KBM-7 (cell line): ENCODE measurements around the gene HSPBAP1.

Experiments used
- DNase-seq: peaks from one replicate; pipeline ENCODE4 v3.0.0-alpha.2; 2015
- in situ Hi-C: fragments of 300-500 bp; cut with MboI; formaldehyde crosslinking; loops from 2 replicates; pipeline ENCODE4 v1.14.3; 2020; ENCODE audit warnings: low sequenced_read_pairs, low pct_unique_long_range_greater_than_20kb, mixed read lengths

The HSPBAP1 gene

DNA sequence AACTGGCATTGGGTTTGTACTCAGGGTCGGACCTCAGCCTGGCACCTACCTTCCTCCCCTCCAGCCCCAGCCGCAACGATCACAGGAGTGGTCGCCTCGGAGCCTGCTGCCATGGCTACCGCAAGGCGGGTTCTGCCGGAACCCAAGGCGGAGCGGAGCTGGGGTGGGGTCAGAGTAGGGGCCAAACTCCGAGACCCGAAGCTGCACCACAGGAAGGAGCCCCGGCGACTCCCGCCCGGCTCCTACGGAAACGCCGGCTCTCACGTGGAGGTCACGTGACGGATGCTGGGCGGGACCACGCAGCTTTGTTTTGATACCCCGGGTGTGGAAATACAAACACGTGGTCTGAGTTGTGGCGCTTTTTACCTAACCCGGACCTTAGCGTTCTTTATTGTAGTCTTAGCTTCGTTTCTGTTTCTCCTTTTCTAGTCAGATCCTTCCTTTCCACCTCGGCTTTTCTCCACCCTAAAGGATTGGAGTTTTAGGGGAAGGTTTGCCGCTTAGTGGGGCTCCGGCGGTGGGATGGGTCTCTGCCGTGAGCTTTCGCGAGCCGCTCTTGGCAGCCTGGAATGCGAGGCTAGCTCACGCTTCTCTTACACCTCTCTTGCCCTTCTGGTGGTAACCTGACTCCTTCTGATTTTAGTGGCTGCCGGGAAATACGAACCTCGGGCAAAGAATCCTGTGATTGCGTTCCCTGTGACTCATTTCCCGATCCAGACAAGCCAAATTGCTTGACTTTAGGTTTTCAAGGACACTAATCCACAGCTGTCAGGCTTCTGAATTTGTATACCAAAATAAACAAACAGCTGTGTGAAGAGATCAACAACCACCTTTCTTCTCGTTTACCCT, at the start of gene HSPBAP1:
Gene HSPBAP1, minus strand, starts transcription at position 264 of the 849 bp plus-strand sequence. Its CDS starts 151 bp downstream, at position 113.
- in situ Hi-C loops = no loop called here
- peak; percentile 91 for DNase-seq

DNA sequence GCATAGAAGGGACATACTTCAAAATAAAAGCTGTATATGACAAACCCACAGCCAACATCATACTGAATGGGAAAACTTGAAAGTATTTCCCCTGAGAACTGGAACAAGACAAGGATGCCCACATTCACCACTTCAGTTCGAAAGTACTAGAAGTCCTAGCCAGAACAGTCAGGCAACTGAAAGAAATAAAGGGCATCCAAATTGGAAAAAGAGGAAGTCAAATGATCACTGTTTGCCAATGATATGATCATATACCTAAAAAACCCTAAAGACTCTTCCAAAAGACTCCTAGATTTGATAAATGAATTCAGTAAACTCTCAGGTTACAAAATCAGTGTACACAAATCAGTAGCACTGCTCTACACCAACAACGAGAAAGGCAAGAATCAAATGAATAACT, 42.0 kb upstream of the HSPBAP1 start:
- in situ Hi-C loops = no loop called here
- peak; percentile 9 for DNase-seq

- in situ Hi-C loops = no loop called here
- no peak for DNase-seq
Observed at GRCh38 chr3:122828281-122828680, 34.6 kb upstream of the HSPBAP1 start.

- in situ Hi-C loops = no loop called here
- DNase-seq = no peak
Observed at GRCh38 chr3:122826278-122826677, 32.6 kb upstream of the HSPBAP1 start.

DNA sequence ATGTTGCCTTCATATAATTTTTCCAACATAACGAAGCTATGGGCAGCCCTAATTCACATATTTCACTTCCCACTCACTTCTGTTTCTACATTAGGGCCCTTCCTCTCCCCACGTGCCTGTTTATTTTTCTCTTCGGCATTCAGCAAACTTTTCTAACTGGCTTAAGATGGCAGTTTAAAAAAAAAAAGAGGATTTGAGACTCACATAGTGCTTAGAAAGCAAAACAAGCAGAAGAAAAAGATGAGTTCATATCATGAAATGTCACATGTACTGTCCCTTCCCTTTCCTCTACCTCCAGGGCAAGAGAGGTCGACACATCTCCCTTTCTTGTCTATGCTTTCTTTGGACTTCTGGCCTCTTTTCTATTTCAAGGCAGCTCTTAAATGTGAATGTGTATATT, 31.8 kb upstream of the HSPBAP1 start:
- in situ Hi-C loops = no loop called here
- no peak for DNase-seq

DNA sequence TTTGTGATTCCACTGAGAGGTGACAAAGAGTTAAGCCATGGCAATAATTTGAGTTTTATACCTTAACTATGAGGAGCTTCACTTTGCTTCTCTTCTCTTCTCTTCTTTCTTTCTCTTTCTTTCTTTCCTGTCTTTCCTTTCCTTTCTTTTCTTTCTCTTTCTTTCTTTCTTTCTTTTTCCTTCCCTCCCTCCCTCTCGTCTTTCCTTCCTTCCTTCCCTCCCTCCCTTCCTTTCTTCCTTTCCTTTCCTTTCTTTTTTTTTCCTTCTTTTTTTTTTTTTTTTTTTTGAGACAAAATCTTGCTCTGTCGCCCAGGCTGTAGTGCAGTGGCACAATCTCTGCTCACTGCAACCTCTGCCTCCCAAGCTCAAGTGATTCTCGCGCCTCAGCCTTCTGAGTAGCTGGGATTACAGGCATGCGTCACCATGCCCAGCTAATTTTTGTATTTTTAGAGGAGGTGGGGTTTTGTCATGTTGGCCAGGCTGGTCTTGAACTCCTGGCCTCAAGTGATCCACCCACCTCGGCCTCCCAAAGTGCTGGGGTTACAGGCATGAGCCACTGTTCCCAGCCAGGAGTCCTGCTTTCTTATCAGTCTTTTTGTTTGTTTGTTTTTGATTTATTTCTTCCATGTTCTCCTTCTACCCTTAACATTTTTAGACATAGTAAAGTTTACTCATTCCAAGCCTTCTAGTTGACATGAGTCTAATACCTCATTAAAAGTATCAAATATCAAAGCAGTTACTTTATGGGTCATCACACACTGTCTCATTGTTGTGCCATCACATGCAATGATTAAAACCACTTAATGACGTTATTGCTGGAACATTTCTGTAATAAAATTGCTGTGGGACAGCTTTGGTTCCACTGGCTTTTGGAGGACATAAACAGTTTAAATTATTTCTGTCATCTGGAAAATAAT, 31.1 kb upstream of the HSPBAP1 start:
- DNase-seq = no peak
- in situ Hi-C loops = no loop called here

GRCh38 chr3:122816587-122816986, 23.0 kb upstream of the HSPBAP1 start:
- in situ Hi-C loops = no loop called here
- DNase-seq = no peak

- in situ Hi-C loops = no loop called here
- no peak for DNase-seq
Observed at GRCh38 chr3:122810734-122811133, 17.1 kb upstream of the HSPBAP1 start.

DNA sequence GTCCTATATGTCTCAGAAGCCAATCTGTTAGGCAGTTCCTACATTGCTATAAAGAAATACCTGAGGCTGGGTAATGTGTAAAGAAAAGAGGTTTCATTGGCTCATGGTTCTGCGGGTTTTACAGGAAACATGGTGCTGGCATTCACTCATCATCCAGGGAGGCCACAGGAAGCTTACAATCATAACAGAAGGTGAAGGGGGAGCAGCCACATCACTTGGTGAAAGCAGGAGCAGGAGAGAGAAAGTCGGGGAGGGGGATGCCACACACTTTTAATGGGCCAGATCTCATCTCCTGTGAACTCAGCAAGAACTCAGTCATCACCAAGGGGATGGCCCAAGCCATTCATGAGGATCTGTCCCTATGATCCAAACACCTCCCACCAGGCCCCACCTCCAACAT, 10.3 kb upstream of the HSPBAP1 start:
- in situ Hi-C loops = no loop called here
- no peak for DNase-seq

DNA sequence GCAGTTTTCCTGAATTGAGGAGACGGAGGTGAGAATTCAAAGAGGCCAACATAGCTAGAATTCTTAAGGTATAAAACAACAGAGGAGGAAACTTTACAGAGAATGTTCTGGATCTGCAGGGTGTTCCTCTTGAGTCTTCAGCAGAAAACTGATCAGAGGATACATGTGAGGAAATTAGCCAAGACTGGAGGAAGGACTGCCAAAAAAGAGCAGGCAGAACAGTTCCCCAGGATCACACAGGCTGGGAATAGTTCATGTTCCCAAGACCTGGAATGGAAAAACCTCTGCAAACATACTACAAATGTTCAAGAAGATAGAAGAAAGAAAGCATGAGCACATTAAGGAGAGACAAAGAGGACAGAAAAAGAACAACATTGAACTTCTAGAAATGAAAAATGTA, 8.7 kb upstream of the HSPBAP1 start:
- no peak for DNase-seq
- in situ Hi-C loops = no loop called here

GRCh38 chr3:122800706-122801237, 7.1 kb upstream of the HSPBAP1 start:
- in situ Hi-C loops = no loop called here

GRCh38 chr3:122800031-122800430, 6.4 kb upstream of the HSPBAP1 start:
- in situ Hi-C loops = no loop called here
- DNase-seq = no peak

More at GRCh38 chr3:122800706-122801237, 7.1 kb upstream of the HSPBAP1 start:
- no peak for DNase-seq

DNA sequence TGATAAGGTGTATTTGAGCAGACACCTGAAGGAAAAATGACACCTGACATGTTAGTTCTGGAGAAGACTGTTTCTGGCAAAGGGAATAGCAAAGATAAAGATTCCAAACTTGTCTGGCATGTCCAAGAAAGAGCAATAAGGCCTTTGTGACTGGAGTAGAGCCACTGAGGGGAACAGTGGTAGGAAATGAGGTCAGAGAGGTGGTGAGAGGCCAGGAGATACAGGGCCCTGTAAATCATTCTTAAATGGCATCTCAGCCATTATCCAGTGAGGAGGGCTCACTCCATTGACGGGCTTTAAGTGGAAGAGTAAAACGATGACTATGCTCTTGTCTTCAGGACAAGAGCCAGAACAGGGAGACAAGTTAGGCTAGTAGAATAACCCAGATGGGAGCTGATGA, 5.7 kb upstream of the HSPBAP1 start:
- DNase-seq = no peak
- in situ Hi-C loops = no loop called here

- DNase-seq = no peak
- in situ Hi-C loops = no loop called here
Observed at GRCh38 chr3:122797291-122797690, 3.7 kb upstream of the HSPBAP1 start.

- no peak for DNase-seq
- in situ Hi-C loops = no loop called here
Observed at GRCh38 chr3:122795674-122796195, 2.1 kb upstream of the HSPBAP1 start.

- in situ Hi-C loops = no loop called here
- DNase-seq = peak; percentile 80
Observed at GRCh38 chr3:122794779-122795673, 1.4 kb upstream of the HSPBAP1 start, which contains the start of gene SLC49A4. Gene SLC49A4 (plus strand): TSS chr3:122795069. CDS start chr3:122795193, 124 bp downstream.

- in situ Hi-C loops = no loop called here
- no peak for DNase-seq
Observed at GRCh38 chr3:122794483-122794778, 800 bp upstream of the HSPBAP1 start.

DNA sequence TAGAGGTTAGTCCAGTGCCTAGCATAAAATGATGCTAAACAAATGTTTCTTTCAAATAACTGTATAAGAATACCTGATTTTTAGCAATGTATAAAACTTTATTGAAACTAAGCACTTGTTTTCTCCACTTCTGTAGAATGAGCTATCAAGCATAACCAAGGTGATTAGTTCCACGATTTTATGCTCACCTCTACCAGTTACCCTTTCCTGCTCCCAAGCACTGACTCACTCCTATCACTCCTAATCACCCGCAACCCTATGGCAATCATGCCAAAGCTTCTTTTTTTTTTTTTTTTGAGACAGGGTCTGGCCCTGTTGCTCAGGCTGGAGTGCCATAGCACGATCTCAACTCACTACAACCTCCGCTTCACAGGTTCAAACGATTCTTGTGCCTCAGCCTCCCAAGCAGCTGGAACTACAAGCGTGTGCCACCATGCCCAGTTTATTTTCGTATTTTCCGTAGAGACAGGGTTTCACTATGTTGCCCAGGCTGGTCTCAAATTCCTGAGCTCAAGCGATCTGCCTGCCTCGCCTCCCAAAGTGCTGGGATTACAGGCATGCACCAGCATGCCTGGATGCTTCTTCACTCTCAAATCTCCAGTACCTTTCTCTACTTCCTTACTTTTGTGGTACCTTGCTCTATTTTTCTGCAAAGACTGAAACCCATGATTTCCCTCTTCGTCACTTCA, 3.9 kb downstream of the HSPBAP1 start:
- DNase-seq = peak; percentile 43
- in situ Hi-C loops = no loop called here
